WTC11 (cell line): ENCODE results near the gene TXNDC5. TPM values are rescaled to one million over a fixed set of nuclear protein-coding genes. Genes with fewer than 3 reads are reported as not detected.

Source experiments
- ATAC-seq: fragments of 200-7000 bp; cut with Tn5 transposase; 2 replicates; pipeline ENCODE4 v1.10.0; 2021; ENCODE audit warnings: mild to moderate bottlenecking, moderate library complexity
- CTCF ChIA-PET: fragments of 300-600 bp; sonication (Branson Sonifier 250); formaldehyde crosslinking; loops from one replicate; lab custom pipeline; 2021; ENCODE audit warnings: antibody characterized with exemption; lab: Charles Lee
- POLR2A ChIA-PET: fragments of 350-600 bp; sonication (Branson Sonifier 250); formaldehyde crosslinking; loops from one replicate; lab custom pipeline; 2021; ENCODE audit warnings: antibody characterized with exemption; lab: Charles Lee
- DNase-seq: peaks from one replicate; pipeline ENCODE4 v3.0.0; 2021; ENCODE audit warnings: low spot score
- H3K27ac Mint-ChIP-seq: 2 replicates; pipeline ENCODE4 v1.8.0; 2021; ENCODE audit warnings: mixed read lengths
- H3K27me3 Mint-ChIP-seq: 2 replicates; pipeline ENCODE4 v1.8.0; 2021; ENCODE audit warnings: low read depth, mild to moderate bottlenecking, moderate library complexity, mixed read lengths
- H3K36me3 Mint-ChIP-seq: 2 replicates; pipeline ENCODE4 v1.8.0; 2021; ENCODE audit warnings: mixed read lengths
- H3K4me1 Mint-ChIP-seq: 2 replicates; pipeline ENCODE4 v1.8.0; 2022; ENCODE audit warnings: mixed read lengths
- H3K4me3 Mint-ChIP-seq: 2 replicates; pipeline ENCODE4 v1.8.0; 2021; ENCODE audit warnings: mild to moderate bottlenecking, moderate library complexity, mixed read lengths
- H3K9me3 Mint-ChIP-seq: 2 replicates; pipeline ENCODE4 v1.8.0; 2021; ENCODE audit warnings: mixed read lengths
- AR ChIP-seq: fragments of 250-450 bp; sonication (Bioruptor Pico); IDR thresholded peaks from 2 replicates; pipeline ENCODE4 v1.9.0; 2021; ENCODE audit warnings: mild to moderate bottlenecking
- CTCF ChIP-seq: fragments of 200-600 bp; IDR thresholded peaks from 2 replicates; pipeline ENCODE4 v1.8.0; 2022; ENCODE audit warnings: antibody characterized with exemption
- ELF4 ChIP-seq: sonication (generic); formaldehyde crosslinking; IDR thresholded peaks from 2 replicates; pipeline ENCODE4 v1.8.1; 2022; ENCODE audit warnings: low read depth, mild to moderate bottlenecking, moderate library complexity, missing genetic modification reagents
- ETV6 ChIP-seq: sonication (generic); formaldehyde crosslinking; IDR thresholded peaks from 2 replicates; pipeline ENCODE4 v1.8.1; 2022; ENCODE audit warnings: mild to moderate bottlenecking, missing genetic modification reagents
- GRHL2 ChIP-seq: fragments of 250-450 bp; sonication (Bioruptor Pico); IDR thresholded peaks from 2 replicates; pipeline ENCODE4 v1.8.0; 2022; ENCODE audit warnings: mild to moderate bottlenecking, moderate library complexity; ENCODE audit not compliant: insufficient replicate concordance, severe bottlenecking
- JUN ChIP-seq: sonication (generic); formaldehyde crosslinking; IDR thresholded peaks from 2 replicates; pipeline ENCODE4 v1.8.0; 2023; ENCODE audit warnings: mild to moderate bottlenecking, missing genetic modification reagents
- MYBL2 ChIP-seq: sonication (generic); formaldehyde crosslinking; IDR thresholded peaks from 2 replicates; pipeline ENCODE4 v1.8.1; 2023; ENCODE audit warnings: mild to moderate bottlenecking, moderate library complexity, missing genetic modification reagents
- NFE2L1 ChIP-seq: sonication (generic); formaldehyde crosslinking; IDR thresholded peaks from 2 replicates; pipeline ENCODE4 v1.8.1; 2023; ENCODE audit warnings: missing genetic modification reagents
- PRRX2 ChIP-seq: fragments of 250-450 bp; sonication (Bioruptor Pico); IDR thresholded peaks from 2 replicates; pipeline ENCODE4 v1.8.0; 2021; ENCODE audit warnings: mild to moderate bottlenecking
- RORB ChIP-seq: fragments of 250-450 bp; sonication (Bioruptor Pico); IDR thresholded peaks from 2 replicates; pipeline ENCODE4 v1.9.0; 2021; ENCODE audit warnings: mild to moderate bottlenecking
- SOX15 ChIP-seq: fragments of 250-450 bp; sonication (Bioruptor Pico); IDR thresholded peaks from 2 replicates; pipeline ENCODE4 v1.9.0; 2021; ENCODE audit warnings: mild to moderate bottlenecking
- STAT6 ChIP-seq: sonication (generic); formaldehyde crosslinking; conservative IDR thresholded peaks from 2 replicates; pipeline ENCODE4 v1.8.1; 2023; ENCODE audit warnings: mild to moderate bottlenecking, low read depth, missing genetic modification reagents, moderate library complexity
- TEAD1 ChIP-seq: sonication (generic); formaldehyde crosslinking; IDR thresholded peaks from 2 replicates; pipeline ENCODE4 v1.8.0; 2022; ENCODE audit warnings: mild to moderate bottlenecking, missing genetic modification reagents
- TEAD4 ChIP-seq: sonication (generic); formaldehyde crosslinking; IDR thresholded peaks from 2 replicates; pipeline ENCODE4 v1.8.0; 2022; ENCODE audit warnings: mild to moderate bottlenecking, missing genetic modification reagents
- ZMAT4 ChIP-seq: fragments of 250-450 bp; sonication (Bioruptor Pico); IDR thresholded peaks from 2 replicates; pipeline ENCODE4 v1.9.0; 2021; ENCODE audit warnings: mild to moderate bottlenecking
- ZNF121 ChIP-seq: sonication (generic); formaldehyde crosslinking; IDR thresholded peaks from 2 replicates; pipeline ENCODE4 v1.8.0; 2023; ENCODE audit warnings: missing genetic modification reagents
- total RNA-seq: library from RNA; stranded (reverse); gene quantifications from 3 replicates; pipeline ENCODE4 v1.2.3, GENCODE V29; 2021
- TF ChIP-seq, protein P1 (sequence below): sonication (generic); formaldehyde crosslinking; IDR thresholded peaks from 2 replicates; pipeline ENCODE4 v1.8.0; 2022; ENCODE audit warnings: mild to moderate bottlenecking, missing genetic modification reagents
- TF ChIP-seq, protein P2 (sequence below): fragments of 250-450 bp; sonication (Bioruptor Pico); IDR thresholded peaks from 2 replicates; pipeline ENCODE4 v1.8.0; 2021; ENCODE audit warnings: mild to moderate bottlenecking
- TF ChIP-seq, protein P3 (sequence below): sonication (generic); formaldehyde crosslinking; IDR thresholded peaks from 2 replicates; pipeline ENCODE4 v1.8.1; 2022; ENCODE audit warnings: mild to moderate bottlenecking, missing genetic modification reagents, moderate library complexity, borderline replicate concordance

The TXNDC5 gene
- total RNA-seq, 1 experiment from 2014 or later, result 141 TPM

- TF ChIP-seq, protein P1, sequence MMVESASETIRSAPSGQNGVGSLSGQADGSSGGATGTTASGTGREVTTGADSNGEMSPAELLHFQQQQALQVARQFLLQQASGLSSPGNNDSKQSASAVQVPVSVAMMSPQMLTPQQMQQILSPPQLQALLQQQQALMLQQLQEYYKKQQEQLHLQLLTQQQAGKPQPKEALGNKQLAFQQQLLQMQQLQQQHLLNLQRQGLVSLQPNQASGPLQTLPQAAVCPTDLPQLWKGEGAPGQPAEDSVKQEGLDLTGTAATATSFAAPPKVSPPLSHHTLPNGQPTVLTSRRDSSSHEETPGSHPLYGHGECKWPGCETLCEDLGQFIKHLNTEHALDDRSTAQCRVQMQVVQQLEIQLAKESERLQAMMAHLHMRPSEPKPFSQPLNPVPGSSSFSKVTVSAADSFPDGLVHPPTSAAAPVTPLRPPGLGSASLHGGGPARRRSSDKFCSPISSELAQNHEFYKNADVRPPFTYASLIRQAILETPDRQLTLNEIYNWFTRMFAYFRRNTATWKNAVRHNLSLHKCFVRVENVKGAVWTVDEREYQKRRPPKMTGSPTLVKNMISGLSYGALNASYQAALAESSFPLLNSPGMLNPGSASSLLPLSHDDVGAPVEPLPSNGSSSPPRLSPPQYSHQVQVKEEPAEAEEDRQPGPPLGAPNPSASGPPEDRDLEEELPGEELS, result no peak
These were observed 7.8 kb upstream of the TXNDC5 start (continued) for GRCh38 chr6:7918403-7918802.

DNA sequence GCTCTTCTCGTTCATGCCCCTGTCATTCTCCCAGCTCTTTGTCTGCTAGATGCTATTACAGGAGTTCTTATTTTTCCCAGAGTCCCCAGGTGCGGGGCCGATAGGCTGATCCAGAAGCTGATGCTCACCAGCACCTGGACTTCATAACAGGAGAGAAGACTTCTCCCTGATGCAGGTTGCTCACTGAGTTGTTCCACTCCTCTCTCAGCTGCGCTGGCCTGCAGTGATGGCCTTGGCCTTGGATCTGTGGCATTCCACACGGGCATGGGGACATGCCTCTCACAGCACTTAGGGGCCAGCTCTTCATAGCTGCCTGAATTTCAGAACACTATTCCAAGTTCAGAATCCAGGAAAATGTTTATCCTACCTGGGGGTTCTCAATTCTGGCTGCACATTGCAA, 7.1 kb upstream of the TXNDC5 start:
- ChIA-PET CTCF (interaction anchor here (1.0 kb wide), 1 partner anchor 74 kb away, joined by 3 read pairs; no protein-coding TSS in a partner anchor), POLR2A (no interaction called here)
- H3K4me1 Mint-ChIP-seq, result no peaks in the 10 kb centered on the region
- no peak overlapping the region for H3K27ac Mint-ChIP-seq
- TF ChIP-seq RORB (CRISPR knock-in tag) (no peak), MYBL2 (CRISPR knock-in tag) (no peak), ETV6 (no peak), AR (CRISPR knock-in tag) (no peak), TEAD1 (no peak), ZNF121 (CRISPR knock-in tag) (no peak), PRRX2 (no peak), SOX15 (CRISPR knock-in tag) (no peak), CTCF (no peak), ZMAT4 (CRISPR knock-in tag) (no peak), TEAD4 (no peak), GRHL2 (CRISPR knock-in tag) (no peak), NFE2L1 (CRISPR knock-in tag) (no peak), ELF4 (CRISPR knock-in tag) (no peak), STAT6 (CRISPR knock-in tag) (no peak), JUN (no peak)
- TF ChIP-seq, protein P2, sequence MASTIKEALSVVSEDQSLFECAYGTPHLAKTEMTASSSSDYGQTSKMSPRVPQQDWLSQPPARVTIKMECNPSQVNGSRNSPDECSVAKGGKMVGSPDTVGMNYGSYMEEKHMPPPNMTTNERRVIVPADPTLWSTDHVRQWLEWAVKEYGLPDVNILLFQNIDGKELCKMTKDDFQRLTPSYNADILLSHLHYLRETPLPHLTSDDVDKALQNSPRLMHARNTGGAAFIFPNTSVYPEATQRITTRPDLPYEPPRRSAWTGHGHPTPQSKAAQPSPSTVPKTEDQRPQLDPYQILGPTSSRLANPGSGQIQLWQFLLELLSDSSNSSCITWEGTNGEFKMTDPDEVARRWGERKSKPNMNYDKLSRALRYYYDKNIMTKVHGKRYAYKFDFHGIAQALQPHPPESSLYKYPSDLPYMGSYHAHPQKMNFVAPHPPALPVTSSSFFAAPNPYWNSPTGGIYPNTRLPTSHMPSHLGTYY, result no peak
- TF ChIP-seq, protein P3, sequence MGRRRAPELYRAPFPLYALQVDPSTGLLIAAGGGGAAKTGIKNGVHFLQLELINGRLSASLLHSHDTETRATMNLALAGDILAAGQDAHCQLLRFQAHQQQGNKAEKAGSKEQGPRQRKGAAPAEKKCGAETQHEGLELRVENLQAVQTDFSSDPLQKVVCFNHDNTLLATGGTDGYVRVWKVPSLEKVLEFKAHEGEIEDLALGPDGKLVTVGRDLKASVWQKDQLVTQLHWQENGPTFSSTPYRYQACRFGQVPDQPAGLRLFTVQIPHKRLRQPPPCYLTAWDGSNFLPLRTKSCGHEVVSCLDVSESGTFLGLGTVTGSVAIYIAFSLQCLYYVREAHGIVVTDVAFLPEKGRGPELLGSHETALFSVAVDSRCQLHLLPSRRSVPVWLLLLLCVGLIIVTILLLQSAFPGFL, result no peak
- H3K4me3 Mint-ChIP-seq, result no peak overlapping the region
- DNase-seq (no peak), ATAC-seq (no peak)
- no peaks in the 10 kb centered on the region for H3K36me3 Mint-ChIP-seq
- no peaks in the 10 kb centered on the region for H3K9me3 Mint-ChIP-seq
- H3K27me3 Mint-ChIP-seq, result no peaks in the 10 kb centered on the region
